ENCODE results near the gene ERC2.

Gene ERC2

DNA sequence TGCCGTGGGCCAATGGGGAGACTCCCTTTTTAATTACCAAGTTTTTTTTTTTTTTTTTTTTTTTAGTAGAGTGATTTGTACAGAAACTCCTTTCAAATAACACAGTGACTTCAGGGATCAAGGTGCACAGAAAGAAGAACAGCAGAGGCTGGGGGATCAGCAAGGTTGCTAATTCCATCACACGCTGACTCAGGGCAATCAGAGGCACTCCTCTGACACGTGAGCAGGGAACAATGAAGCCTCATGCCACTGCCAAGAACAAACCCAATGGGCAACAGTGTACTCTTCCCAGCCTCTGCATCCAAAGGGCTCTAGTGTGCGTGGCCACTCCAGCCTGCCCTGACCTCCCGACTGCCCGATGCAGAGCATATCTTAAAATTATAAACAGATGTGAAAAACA is 794.5 kb downstream of the ERC2 start:
- no peak for DNase-seq (ENCODE audit: low spot score)

DNA sequence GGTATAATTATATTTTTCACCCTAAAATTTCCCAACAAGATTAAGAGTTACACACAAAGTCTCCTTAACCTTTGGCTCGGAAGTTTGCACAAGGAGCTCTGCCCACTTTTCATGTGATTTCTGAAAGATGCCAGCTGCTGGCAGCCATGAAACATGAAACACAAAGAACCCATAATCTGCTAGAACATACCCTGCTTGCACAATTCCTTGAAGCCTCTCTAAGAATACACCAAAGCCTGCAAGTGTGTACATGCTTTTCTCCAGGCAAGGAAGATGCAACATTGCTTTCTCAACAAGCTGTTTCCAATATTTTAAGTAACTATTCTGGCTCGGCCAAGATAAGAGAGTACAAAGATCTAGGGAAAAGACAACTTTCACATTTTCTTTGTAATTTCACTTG is 799.1 kb downstream of the ERC2 start:
- DNase-seq (ENCODE audit: low spot score) = no peak

DNA sequence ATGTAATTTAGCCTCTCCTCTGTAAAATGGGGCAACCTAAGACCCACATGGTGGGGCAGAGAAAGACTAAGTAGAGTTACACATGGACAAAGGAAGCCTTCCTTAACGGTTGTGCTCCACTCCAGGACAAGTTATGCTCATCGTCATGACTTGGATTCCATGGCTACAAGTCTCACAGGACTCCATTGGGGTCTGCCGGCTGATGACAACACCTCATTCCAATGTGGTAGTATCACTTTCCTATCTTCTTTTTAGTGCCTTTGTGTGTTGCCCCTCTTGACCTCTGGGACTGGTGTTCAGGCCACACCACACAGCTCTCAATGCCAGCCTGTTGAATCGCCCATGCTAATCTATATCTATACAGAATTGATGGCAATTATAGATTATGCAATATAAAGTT is 799.9 kb downstream of the ERC2 start:
- DNase-seq (ENCODE audit: low spot score) = no peak

DNA sequence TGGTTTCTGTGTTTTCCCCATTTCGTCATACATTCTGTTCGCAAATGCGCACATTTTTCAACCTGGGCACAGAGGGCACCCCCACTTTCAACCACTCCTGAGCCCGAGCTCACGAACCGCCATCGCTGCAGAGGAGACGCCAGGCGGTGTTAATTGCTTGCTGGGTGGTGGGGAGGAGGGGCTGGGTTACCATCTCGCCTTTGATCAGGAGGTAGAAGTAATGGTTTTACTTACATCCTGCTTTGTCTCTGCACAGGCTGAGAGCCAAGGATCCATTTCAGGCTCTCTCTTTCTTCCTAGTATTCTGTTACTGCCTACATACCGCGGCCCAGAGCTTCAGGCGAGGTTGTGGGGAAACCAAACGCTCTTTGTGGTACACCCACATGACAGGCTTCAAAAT is 803.9 kb downstream of the ERC2 start:
- DNase-seq (ENCODE audit: low spot score) = no peak

DNA sequence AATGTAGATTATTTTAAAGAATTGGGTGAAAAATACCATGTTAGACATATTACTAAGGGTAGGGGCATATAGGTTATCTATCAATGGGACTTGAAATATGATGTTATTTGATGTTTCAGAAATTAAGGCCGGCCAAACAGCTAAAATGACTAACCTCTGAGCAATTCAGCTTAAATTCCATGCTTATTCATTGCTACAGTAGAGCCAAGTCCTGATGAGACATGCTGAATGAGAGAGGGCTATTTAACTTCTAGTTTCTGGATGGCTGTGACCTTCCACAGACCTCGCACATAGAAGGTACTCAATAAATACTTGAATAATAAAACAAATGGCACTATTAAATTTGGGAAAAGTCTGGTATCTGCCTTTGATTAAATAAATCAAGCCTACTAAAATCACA is 805.6 kb downstream of the ERC2 start:
- no peak for DNase-seq (ENCODE audit: low spot score)

DNA sequence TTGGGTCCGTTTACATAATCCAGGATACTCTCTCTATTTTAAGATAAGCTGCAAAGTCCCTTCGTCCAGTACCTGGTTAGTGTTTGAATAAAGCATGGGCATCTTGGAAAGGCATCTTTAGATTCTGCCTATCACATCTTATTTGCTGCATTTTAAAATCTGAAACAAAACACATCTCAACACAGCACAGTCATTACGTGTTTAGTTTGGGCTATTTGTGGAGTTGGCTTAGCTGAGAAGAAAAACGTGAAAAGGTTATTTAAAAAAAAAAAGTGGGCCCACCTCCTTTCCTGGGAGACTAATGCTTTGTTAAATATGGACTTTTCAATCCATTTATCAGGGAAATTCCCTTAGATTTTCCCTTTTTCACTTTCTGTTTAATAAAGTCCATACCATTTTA is 806.7 kb downstream of the ERC2 start:
- no peak for DNase-seq (ENCODE audit: low spot score)

DNA sequence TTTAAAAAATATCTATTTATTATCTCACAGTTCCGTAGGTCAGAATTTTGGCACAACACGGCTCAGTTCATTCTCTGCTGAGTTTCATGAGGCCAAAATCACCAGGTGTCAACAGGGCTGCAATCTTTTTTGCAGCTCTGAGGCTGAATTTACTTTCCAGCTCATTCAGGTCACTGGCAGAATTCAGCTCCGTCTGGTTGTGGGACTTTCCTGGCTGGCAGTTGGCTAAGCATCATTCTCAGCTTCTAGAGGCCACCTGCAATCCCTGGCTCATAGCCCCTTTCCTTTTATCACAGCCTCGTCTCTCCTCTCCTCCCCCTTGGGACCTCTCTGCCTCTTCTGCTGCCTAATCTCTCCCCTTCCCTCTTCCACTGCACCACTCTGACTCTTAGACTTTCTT is 807.1 kb downstream of the ERC2 start:
- no peak for DNase-seq (ENCODE audit: low spot score)

DNA sequence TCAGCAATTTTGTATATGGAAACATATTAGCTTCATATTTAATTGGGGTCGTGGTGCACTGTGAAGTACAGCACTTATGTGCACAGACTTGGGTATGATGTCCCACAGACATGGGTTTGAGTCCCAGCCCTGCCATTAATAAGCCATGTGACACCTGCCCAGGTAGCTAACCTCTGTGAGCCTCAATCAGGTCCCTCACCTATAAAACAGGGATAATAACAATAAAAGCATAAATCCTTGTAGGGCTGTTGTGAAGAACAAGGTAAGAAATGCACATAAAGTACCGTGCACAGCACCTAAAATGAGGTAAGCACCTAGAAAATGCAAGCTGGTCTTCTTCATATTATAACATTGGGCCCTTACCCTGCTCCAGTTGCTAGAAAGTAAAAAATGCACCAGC is 807.6 kb downstream of the ERC2 start:
- DNase-seq (ENCODE audit: low spot score) = no peak

DNA sequence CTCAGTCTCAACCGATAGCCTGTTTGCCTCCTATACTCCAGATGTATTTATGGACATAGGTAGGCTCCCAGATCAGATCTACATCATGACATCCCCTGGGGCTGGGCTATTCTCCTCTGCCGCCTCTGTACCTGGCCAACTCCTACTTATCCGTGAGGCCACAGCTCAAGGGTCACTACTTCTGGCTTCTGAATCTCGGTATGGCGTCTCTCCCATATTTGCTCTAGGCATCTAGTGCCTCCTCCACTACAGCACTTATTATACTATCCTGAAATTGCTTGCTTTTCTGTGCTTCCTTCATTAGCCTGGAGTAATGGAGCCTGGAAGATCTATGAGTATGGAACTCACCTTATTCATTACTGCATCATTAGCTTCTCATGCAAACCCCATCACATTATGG is 808.6 kb downstream of the ERC2 start:
- DNase-seq (ENCODE audit: low spot score) = no peak

DNA sequence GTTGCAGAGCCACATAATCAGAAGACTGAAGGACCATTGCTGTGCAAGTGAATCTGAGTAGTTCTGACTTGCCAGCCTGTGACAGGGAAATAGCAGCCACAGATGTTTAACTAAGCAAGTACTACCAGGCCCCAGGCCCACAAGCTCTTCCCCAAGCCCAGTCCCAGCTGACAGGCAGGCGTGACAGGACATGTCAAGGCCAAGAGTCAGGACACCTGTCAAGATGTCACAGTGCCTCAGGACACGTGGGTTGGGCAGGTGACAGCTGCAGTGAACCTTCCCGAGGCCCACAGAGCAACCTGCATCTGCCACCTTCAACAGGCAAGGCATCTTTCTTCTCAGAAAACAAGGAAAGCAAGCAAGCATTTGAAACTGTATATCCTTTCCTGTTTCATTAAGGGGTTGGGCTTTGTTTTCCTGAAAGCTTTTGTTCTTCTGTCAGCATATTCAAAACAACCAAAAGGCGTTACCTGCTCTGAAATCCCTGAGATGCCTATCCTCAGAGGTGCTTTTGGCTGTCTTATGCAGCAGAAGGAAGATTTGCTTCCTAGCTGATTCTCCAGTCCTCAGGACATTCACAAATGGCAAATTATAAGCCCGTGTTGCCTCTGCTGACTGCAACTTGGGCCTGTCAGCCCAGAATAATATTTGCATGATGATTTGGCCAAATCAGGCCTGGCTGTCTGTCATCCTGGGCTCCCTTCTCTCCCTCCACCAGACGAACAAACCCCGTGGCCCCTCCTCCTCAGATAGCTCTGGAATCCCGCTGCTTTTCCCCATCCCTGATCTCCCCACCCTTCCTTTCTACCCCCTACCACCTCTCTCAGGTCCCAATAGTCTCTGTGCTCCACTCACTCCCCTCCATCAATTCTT is 809.3 kb downstream of the ERC2 start:
- no peak for DNase-seq (ENCODE audit: low spot score)

DNA sequence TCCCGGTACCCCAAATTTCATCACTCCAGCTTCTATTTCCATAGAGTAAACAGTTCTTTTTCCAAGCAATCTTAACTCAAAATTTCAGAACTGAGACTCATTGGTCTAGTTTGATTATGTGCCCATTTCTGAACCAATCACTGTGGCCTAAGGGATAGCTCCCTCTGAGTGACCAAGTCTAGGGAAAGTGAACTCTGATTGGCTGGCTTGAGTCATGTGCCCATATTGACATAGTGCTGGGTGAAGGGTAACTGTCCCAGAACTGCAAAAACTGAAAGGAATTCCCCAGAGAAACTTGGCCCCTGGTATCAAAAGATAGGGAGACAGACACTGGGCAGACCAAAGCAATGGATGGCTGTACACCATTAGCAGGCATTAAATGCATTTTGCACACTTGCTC is 810.0 kb downstream of the ERC2 start:
- no peak for DNase-seq (ENCODE audit: low spot score)

DNA sequence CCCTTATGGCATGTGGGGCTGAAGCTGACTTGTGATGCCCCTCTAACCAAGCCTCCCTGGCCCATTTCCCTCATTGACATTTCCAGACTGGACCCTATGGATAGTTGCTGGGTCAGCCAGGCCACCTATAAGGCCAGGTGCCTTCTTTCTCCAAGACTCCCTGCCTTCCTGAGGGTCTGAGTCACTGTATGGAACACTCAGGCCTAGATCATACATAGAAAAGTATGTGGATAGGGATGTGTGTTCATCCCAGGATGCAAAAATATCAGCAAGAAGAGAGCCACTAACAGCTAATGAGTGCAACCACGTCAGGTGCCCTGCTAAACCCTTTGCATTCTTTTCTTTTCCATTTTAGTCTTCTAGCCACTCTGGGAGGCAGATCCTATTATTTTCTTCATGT is 812.7 kb downstream of the ERC2 start:
- no peak for DNase-seq (ENCODE audit: low spot score)

DNA sequence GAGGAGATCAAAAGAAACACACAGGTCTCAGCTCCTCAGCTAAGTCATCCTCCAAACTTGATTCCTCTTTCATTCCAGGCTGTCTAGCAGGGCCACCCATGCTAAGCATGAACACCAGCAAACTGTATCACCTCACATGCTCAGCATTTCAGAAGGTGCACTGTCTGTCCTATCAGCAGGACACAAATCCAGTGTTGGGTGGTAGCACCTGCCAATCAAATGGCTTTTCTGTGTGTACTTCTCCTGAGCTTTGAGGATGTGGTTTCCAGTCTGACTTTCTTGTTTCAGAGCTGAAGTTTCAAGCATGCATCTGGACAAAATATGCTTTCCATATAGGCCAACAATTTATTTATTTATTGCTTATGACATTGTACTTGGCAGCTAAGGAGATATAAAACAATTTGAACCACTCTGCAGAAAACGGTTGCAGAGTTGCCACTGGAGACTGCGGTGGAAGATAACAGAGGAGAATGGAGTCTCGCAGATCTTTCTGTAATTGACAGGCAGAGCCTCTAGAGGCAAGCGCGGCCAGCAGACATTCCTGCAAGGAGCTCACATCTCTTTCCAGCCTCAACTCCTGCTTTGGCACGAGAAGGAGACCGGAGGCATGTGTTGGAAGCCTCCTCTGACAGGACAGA is 814.0 kb downstream of the ERC2 start:
- no peak for DNase-seq (ENCODE audit: low spot score)

DNA sequence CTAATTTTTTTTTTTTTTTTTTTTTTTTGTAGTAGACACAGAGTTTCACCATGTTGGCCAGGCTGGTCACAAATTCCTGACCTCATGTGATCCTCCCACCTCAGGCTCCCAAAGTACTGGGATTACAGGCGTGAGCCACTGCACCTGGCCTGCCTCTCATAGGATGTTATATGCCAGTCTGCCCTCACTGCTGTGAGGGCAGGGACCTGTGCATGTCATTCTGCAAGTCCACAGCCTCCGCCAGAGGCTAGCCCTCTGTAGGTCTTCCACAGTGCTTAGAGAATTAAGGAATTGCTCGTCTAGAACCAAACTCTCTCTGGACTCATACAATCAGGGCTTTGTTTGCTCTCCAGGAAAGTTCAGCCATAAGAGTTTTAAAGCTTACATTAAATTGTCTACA is 817.3 kb downstream of the ERC2 start:
- no peak for DNase-seq (ENCODE audit: low spot score)

DNA sequence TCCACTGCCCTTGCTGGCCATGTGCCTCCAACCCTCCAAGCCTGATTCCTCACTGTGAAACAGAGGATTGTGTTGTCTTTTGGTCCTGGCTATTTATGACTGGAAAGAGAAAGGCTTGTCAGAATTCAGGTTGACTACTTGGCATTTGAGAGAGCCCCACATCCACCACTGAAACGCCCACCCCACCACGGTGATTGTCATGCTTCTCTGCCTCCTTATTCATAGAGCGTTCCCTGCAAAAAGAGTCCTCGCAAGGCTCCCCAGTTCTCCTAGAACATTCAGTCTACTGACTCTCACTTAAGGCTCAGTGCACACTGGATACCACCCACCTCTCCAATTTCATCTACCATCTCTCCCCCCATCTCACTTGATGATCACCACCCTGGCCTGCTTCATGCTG is 818.3 kb downstream of the ERC2 start:
- DNase-seq (ENCODE audit: low spot score) = no peak

DNA sequence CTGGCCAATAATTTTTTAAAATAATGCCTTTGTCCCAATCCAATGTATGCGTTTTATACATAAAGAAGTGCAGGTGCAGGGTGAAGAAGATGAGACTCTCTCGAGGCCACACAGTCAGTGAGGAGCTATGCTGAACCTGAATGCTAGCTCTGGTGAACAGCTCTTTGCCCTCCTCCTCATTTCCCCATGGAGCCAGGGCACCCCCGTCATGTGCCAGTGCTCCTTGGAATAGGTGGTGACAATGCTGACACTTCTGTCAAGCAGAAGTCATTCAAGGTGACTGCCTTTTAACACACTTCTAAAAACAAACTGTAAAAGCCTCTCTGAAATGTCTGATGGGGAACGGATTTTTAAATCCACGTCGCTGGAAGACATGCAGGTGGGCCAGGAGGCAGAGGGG is 818.7 kb downstream of the ERC2 start:
- DNase-seq (ENCODE audit: low spot score) = no peak

DNA sequence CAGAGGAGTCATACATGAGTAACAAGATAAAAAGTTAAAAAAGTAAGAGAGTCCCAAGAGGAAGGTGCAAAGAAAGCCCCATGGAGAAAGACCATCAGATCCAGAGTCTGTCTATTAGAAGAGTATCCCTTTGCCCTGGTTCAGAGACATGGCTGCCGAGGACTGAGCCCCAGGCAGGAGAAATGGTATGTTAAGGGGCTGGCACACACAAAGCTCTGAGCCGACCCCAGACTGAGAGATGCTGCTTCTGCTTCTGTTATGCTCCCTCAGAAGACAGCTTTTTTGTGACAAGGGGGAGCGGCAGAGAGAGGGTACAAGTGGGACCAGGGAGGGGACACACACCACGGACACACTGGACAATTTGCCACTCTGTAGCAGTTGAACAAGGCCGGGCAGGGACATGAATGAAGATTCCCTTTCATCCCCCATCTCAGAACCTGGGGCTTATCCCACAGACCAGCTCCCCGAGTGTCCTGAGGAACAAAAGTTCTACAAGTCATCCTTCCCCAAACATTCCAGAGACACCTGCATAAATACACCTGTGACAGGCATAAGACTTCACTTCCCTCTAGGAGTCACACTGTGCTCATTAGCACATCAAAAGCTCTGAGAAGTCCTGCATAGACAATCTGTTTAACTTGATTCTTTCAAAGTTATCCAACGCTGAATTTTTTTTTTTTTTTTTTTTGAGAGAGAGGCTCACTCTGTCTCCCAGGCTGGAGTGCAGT is 819.5 kb downstream of the ERC2 start:
- no peak for DNase-seq (ENCODE audit: low spot score)

DNA sequence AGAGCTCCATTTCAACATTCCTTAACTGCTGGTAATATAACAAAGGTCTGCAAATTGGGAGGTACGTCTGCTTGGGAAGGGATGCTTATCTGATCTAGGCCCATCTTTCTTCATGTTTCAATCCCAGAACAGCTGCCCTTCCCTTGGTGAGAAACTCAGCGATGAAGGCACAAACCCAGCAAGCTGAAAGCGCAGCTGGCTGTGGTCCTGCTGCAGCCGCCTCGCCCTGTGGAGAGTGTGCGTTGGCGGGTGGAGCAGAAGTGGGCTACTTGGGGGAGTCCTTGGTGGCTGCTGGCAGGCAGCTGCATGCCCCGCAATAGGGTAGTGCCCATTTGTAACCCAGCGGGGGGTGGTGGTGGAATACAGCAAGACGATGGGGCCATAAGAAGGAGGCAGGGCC is 820.6 kb downstream of the ERC2 start:
- DNase-seq (ENCODE audit: low spot score) = no peak

DNA sequence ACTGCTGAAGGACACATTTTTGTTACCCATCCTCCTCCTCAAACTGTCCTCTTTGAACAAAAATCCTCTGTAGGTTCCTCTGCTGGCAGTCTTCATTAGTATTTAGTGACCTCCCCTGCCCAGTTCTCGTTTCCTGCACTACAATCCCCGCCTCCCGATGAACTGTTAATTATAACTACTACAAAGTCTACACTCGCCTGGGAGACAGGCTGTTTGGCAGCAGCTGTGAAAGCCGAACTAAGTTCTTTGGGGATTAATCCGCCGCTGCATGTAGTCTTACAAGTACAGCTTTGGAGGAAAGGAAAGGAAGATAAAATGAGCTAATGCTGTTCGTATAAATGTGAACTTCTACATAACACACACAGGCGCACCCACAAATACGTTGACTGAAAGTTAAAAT is 821.2 kb downstream of the ERC2 start:
- no peak for DNase-seq (ENCODE audit: low spot score)

DNA sequence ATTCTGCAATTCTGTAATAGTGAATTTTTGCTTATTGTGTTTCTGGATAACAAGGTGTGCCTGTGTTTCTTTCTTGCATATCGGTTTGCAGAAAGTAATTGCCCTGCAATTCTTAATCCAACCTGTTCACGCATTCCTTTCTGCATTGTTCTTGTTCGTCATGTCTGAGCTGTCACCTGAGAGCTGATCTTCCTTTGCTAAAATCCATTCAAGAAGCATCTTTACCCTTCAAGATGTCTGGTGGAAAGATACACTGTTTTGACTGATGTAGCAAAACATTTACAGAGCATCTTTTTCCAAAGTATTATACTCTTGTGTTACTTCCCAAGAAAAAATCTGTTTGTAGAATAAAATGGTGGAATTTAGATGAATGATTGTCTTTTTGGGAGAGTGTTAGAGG is 822.1 kb downstream of the ERC2 start:
- no peak for DNase-seq (ENCODE audit: low spot score)

DNA sequence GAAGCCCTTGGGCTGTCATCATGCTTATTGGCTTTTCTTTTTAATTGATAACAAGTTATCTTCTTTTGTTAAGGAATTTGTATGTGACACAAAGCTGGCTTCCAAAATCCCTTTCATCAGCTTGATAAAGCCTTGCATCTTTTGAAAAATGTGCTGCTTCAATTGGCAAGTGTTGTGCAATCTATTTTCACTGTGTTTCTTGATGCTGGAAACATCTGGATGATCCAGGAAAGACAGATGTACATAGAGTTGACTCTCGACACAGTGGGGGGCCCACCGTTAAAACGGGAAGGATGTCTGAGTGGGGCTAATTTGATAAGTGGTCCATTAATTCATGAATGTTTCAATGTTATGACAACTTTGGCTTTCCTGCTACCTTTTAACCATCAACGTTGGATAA is 822.8 kb downstream of the ERC2 start:
- no peak for DNase-seq (ENCODE audit: low spot score)

DNA sequence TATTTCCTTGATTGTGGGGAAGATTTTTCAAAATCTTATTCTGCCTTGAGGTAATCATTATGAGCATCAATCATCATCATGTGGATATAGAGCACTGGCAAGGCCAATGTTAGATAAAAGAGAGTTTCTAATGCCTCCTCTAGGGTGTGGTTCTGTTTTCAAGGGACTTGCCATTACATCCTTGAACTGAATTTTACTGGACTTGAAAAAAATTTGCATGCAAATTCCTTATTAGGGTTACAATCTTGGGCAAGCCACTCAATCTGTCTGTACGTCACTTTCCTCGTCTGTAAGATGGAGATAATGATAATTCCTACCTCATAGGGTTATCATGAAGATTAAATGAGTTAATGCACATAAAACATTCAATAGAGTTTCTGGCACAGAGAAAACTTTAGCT is 825.0 kb downstream of the ERC2 start:
- no peak for DNase-seq (ENCODE audit: low spot score)

DNA sequence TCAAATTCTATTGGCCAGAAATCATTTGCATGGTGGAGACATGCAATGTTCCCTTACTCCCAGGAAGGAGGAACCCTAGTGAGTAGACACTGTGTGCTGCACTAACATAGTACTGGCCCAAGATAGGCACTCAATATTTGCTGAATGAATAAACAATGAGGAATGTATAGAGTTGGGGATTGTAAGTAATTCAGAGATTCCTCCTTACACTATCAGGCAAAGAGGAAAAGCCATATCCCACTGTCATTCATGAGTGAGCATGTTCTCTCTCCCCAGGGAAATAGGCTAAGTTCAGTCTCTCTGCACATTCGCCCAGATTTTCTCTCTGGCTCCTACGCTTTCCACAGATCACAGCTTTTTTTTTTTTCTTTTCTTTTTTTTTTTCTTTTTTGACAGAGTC is 826.3 kb downstream of the ERC2 start:
- DNase-seq (ENCODE audit: low spot score) = no peak

Measured in HuH-7 (cell line).